K562 (cell line): Measurements from ENCODE around the gene DENND6A. TPM values are rescaled to one million over a fixed set of nuclear protein-coding genes. Genes with fewer than 3 reads are reported as not detected.

Source experiments
- ATAC-seq: fragments of 200-7000 bp; cut with Tn5 transposase; 3 replicates; pipeline ENCODE4 v1.9.1; 2020; ENCODE audit warnings: moderate library complexity
- BruUV-seq: library from RNA; stranded (reverse); fragments of 400-500 nt; replicated peaks from 2 replicates; lab custom pipeline; 2021; lab: Mats Ljungman, UMichigan
- CTCF ChIA-PET: fragments of 300-600 bp; formaldehyde crosslinking; extraction: SDS; loops from one replicate; lab custom pipeline; 2021; ENCODE audit warnings: low intra/inter-chr PET ratio; lab: Yijun Ruan, JAX
- POLR2A ChIA-PET: fragments of 300-600, 350-650 bp; sonication (Branson Sonifier 250); formaldehyde crosslinking; extraction: SDS; loops from one replicate; lab custom pipeline; 2021; ENCODE audit warnings: antibody characterized with exemption, inconsistent platforms; lab: Yijun Ruan, JAX
- DNase-seq, 4 experiments: peaks; one replicate each; pipeline versions ENCODE4 v3.0.0 to v3.0.0-alpha.2; 2011 to 2018; ENCODE audit warnings: low spot score in 3 of 4, mixed read lengths in 3 of 4; ENCODE audit errors: extremely low read depth in 1 of 4
- FAIRE-seq: peaks from 2 replicates; lab custom pipeline; 2011; peaks lifted over from hg19 to GRCh38; lab: Jason Lieb, UNC
- H2AFZ ChIP-seq: 2 replicates; pipeline ENCODE4 v1.6.0; 2011; ENCODE audit warnings: low read depth, low read length, control low read depth, inconsistent platforms
- H3K27ac ChIP-seq: fragments of 200-600 bp; 3 replicates; pipeline ENCODE4 v1.8.0; 2011; ENCODE audit warnings: low read depth, mild to moderate bottlenecking, control low read depth, inconsistent platforms, low read length, moderate library complexity, mixed read lengths; ENCODE audit errors: extremely low read depth
- H3K27me3 ChIP-seq, 2 experiments: fragments of 300-600 bp in 1 of 2; 2 replicates in 1 of 2; 3 replicates in 1 of 2; pipeline versions ENCODE4 v1.6.0 to v1.8.0; 2011; ENCODE audit warnings: inconsistent platforms in 2 of 2, low read length in 2 of 2, mild to moderate bottlenecking in 1 of 2, mixed read lengths in 1 of 2, moderate library complexity in 1 of 2; ENCODE audit not compliant: control insufficient read depth in 2 of 2, insufficient read depth in 2 of 2
- H3K36me3 ChIP-seq: fragments of 300-600 bp; 3 replicates; pipeline ENCODE4 v1.8.0; 2011; ENCODE audit warnings: mild to moderate bottlenecking, low read length, inconsistent platforms; ENCODE audit not compliant: control insufficient read depth, insufficient read depth
- H3K4me1 ChIP-seq, 2 experiments: fragments of 200-600 bp in 1 of 2; replicated peaks in 1 of 2; 2 replicates in 1 of 2; 3 replicates in 1 of 2; pipeline versions ENCODE4 v1.5.1 to v1.8.0; 2011; ENCODE audit warnings: inconsistent platforms in 2 of 2, low read length in 2 of 2, mild to moderate bottlenecking in 1 of 2, mixed read lengths in 1 of 2, moderate library complexity in 1 of 2; ENCODE audit not compliant: control insufficient read depth in 2 of 2, insufficient read depth in 2 of 2
- H3K4me2 ChIP-seq: 2 replicates; pipeline ENCODE4 v1.6.1; 2011; ENCODE audit warnings: low read length, control low read depth, inconsistent platforms, mixed read lengths; ENCODE audit not compliant: insufficient read depth
- H3K4me3 ChIP-seq: fragments of 200-600 bp; sonication (generic), shearing (Covaris generic); 2 replicates; pipeline ENCODE4 v1.5.1; 2016; ENCODE audit warnings: control low read depth, inconsistent platforms
- H3K79me2 ChIP-seq: fragments of 200-600 bp; 3 replicates; pipeline ENCODE4 v1.8.0; 2011; ENCODE audit warnings: low read length, inconsistent platforms; ENCODE audit not compliant: control insufficient read depth, insufficient read depth
- H3K9ac ChIP-seq, 2 experiments: 2 replicates each; pipeline versions ENCODE4 v1.6.0 to v1.6.1; 2011; ENCODE audit warnings: low read depth in 2 of 2, low read length in 2 of 2, control low read depth in 1 of 2, inconsistent platforms in 1 of 2, mild to moderate bottlenecking in 1 of 2, mixed read lengths in 1 of 2; ENCODE audit not compliant: insufficient read depth in 1 of 2
- H3K9me1 ChIP-seq: one replicate; pipeline ENCODE4 v1.6.0; 2011; ENCODE audit warnings: inconsistent platforms, mild to moderate bottlenecking, low read length, moderate library complexity; ENCODE audit not compliant: control insufficient read depth, insufficient read depth
- H3K9me3 ChIP-seq: replicated peaks from 2 replicates; pipeline ENCODE4 v1.5.1; 2011; ENCODE audit warnings: low read depth, low read length, inconsistent platforms; ENCODE audit not compliant: control insufficient read depth, insufficient read depth
- H4K20me1 ChIP-seq: replicated peaks from 2 replicates; pipeline ENCODE4 v1.6.1; 2011; ENCODE audit warnings: low read length, inconsistent platforms, mixed read lengths; ENCODE audit not compliant: control insufficient read depth, insufficient read depth
- EP300 ChIP-seq: IDR thresholded peaks from 2 replicates; pipeline ENCODE4 v1.6.1; 2012; ENCODE audit warnings: low read length, improper control_type of control experiment
- LCOR ChIP-seq: sonication (generic); formaldehyde crosslinking; IDR thresholded peaks from 2 replicates; pipeline ENCODE4 v1.8.0; 2022; ENCODE audit warnings: mild to moderate bottlenecking, missing genetic modification reagents
- MAX ChIP-seq: sonication (generic); formaldehyde crosslinking; IDR thresholded peaks from 2 replicates; pipeline ENCODE4 v1.9.0; 2022; ENCODE audit warnings: mild to moderate bottlenecking, missing genetic modification reagents
- SRSF7 ChIP-seq: fragments of 200-400 bp; formaldehyde crosslinking; optimal IDR thresholded peaks from 2 replicates; pipeline ENCODE3; 2017; ENCODE audit warnings: mild to moderate bottlenecking, low read depth, low read length
- TRIM28 ChIP-seq: fragments of 450-650 bp; IDR thresholded peaks from 2 replicates; pipeline ENCODE4 v1.6.1; 2017
- ZC3H4 ChIP-seq: sonication (generic); formaldehyde crosslinking; IDR thresholded peaks from 2 replicates; pipeline ENCODE4 v1.9.0; 2021; ENCODE audit warnings: missing genetic modification reagents, borderline replicate concordance
- ZNF239 ChIP-seq: fragments of 250-450 bp; sonication (Bioruptor Pico); IDR thresholded peaks from 2 replicates; pipeline ENCODE4 v1.4.0; 2020; ENCODE audit warnings: mild to moderate bottlenecking
- WGBS: fragments of 100-300 bp; shearing (Covaris generic); methylation state at CpG from one replicate; pipeline ENCODE4 v1.1.6; 2016; ENCODE audit warnings: low coverage, mixed read lengths; ENCODE audit not compliant: insufficient coverage; ENCODE audit errors: missing lambda C conversion rate; 5-methylcytosine and 5-hydroxymethylcytosine counted together
- in situ Hi-C: fragments of 300-500 bp; cut with MboI; formaldehyde crosslinking; loops from 4 replicates; pipeline ENCODE4 v1.15.0; 2018; ENCODE audit warnings: inconsistent platforms, mixed read lengths
- intact Hi-C: fragments of 100-400 bp; cut with micrococcal nuclease; formaldehyde crosslinking; loops from 2 replicates; pipeline ENCODE4 v1.14.2; 2022
- polyA plus RNA-seq, 8 experiments: library from polyadenylated mRNA; depleted of rRNA in 4 of 8; stranded (reverse) in 5 of 8; unstranded in 3 of 8; fragments of >200 nt; fragmentation: Nextera tagmentation in 2 of 8; fragmentation: Illumina TruSeq in 1 of 8; extraction: Ambion mirVana in 2 of 8; extraction: Trizol in 1 of 8; gene quantifications; 2 replicates each; pipeline versions ENCODE4 v1.2.1 to v1.2.3, GENCODE V29; 2011 to 2014; ENCODE audit warnings: inconsistent platforms in 1 of 8, missing spikeins in 1 of 8
- total RNA-seq, 7 experiments: library from RNA; depleted of rRNA in 6 of 7; stranded (reverse); fragments of >200 nt in 6 of 7; fragmentation: Illumina TruSeq in 2 of 7; extraction: Trizol in 2 of 7; gene quantifications; 2 replicates each; pipeline versions ENCODE4 v1.2.1 to v1.2.3, GENCODE V29; 2011 to 2021; ENCODE audit warnings: low replicate concordance in 1 of 7
- TF ChIP-seq, protein P1 (sequence below): fragments of 250-450 bp; sonication (Bioruptor Pico); IDR thresholded peaks from 2 replicates; pipeline ENCODE4 v1.5.0; 2021
- TF ChIP-seq, protein P2 (sequence below): sonication (generic); formaldehyde crosslinking; IDR thresholded peaks from 2 replicates; pipeline ENCODE4 v1.8.0; 2022; ENCODE audit warnings: mild to moderate bottlenecking, missing genetic modification reagents

DENND6A gene
- total and polyA plus RNA-seq, 9 of the 15 experiments (the other 6 are each of a cell fraction or from before 2014, with no cell fraction given) = 1.5 to 12.7 (median 7.1) TPM

GRCh38 chr3:57701781-57702180, 8.9 kb upstream of the DENND6A start:
- Histone ChIP-seq H3K4me2 (no peak overlapping the region), H3K27ac (no peak overlapping the region), H3K9ac (no peak overlapping the region), H2AFZ (no peak overlapping the region), H3K36me3 (no peaks in the 10 kb centered on the region), H3K9me1 (no peaks in the 10 kb centered on the region), H3K9me3 (no peaks in the 10 kb centered on the region), H3K4me3 (no peak overlapping the region), H3K27me3 (no peaks in the 10 kb centered on the region), H3K79me2 (no peaks in the 10 kb centered on the region), H4K20me1 (no peaks in the 10 kb centered on the region), H3K4me1 (no peaks in the 10 kb centered on the region)
- ATAC-seq (no peak), FAIRE-seq (no peak), DNase-seq (no peak)
- POLR2A ChIA-PET = no interaction called here
- 59% methylated on average over 5 of the region's 6 CpGs for WGBS
- intact Hi-C loops (no loop called here), in situ Hi-C loops (no loop called here)
- CTCF ChIA-PET = no interaction called here
- TF ChIP-seq ZNF239 (CRISPR knock-in tag) (no peak), SRSF7 (no peak), LCOR (no peak), MAX (CRISPR knock-in tag) (no peak), TRIM28 (no peak), EP300 (no peak), ZC3H4 (CRISPR knock-in tag) (no peak)
- TF ChIP-seq, protein P1, sequence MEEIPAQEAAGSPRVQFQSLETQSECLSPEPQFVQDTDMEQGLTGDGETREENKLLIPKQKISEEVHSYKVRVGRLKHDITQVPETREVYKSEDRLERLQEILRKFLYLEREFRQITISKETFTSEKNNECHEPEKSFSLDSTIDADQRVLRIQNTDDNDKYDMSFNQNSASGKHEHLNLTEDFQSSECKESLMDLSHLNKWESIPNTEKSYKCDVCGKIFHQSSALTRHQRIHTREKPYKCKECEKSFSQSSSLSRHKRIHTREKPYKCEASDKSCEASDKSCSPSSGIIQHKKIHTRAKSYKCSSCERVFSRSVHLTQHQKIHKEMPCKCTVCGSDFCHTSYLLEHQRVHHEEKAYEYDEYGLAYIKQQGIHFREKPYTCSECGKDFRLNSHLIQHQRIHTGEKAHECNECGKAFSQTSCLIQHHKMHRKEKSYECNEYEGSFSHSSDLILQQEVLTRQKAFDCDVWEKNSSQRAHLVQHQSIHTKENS = no peak
- TF ChIP-seq, protein P2, sequence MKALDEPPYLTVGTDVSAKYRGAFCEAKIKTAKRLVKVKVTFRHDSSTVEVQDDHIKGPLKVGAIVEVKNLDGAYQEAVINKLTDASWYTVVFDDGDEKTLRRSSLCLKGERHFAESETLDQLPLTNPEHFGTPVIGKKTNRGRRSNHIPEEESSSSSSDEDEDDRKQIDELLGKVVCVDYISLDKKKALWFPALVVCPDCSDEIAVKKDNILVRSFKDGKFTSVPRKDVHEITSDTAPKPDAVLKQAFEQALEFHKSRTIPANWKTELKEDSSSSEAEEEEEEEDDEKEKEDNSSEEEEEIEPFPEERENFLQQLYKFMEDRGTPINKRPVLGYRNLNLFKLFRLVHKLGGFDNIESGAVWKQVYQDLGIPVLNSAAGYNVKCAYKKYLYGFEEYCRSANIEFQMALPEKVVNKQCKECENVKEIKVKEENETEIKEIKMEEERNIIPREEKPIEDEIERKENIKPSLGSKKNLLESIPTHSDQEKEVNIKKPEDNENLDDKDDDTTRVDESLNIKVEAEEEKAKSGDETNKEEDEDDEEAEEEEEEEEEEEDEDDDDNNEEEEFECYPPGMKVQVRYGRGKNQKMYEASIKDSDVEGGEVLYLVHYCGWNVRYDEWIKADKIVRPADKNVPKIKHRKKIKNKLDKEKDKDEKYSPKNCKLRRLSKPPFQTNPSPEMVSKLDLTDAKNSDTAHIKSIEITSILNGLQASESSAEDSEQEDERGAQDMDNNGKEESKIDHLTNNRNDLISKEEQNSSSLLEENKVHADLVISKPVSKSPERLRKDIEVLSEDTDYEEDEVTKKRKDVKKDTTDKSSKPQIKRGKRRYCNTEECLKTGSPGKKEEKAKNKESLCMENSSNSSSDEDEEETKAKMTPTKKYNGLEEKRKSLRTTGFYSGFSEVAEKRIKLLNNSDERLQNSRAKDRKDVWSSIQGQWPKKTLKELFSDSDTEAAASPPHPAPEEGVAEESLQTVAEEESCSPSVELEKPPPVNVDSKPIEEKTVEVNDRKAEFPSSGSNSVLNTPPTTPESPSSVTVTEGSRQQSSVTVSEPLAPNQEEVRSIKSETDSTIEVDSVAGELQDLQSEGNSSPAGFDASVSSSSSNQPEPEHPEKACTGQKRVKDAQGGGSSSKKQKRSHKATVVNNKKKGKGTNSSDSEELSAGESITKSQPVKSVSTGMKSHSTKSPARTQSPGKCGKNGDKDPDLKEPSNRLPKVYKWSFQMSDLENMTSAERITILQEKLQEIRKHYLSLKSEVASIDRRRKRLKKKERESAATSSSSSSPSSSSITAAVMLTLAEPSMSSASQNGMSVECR (CRISPR knock-in tag) = no peak
- BruUV-seq = no TSS peak
